Activated CD4-positive, alpha-beta T cell treated with anti-CD3 and anti-CD28 coated beads, Interleukin-2, amount 50 U/mL, for 24 hours (primary cell): ENCODE measurements around the gene TTF2.
"Not testable (repeated sequence)": the region's sequence is repeated elsewhere in the genome, so short reads cannot be mapped to it uniquely, and the experiment has no call there.

ENCODE experiments used
- DNase-seq, 2 donors: peaks; one replicate each; pipeline ENCODE4 v3.0.0-alpha.2; 2020; ENCODE audit warnings: low read depth in 1 of 2, low spot score in 1 of 2

TTF2 gene

GRCh38 chr1:117092594-117092993 is 32.5 kb downstream of the TTF2 start:
- no peak for DNase-seq

- DNase-seq: no peak
Observed at GRCh38 chr1:117093091-117093534, 33.0 kb downstream of the TTF2 start.

DNA sequence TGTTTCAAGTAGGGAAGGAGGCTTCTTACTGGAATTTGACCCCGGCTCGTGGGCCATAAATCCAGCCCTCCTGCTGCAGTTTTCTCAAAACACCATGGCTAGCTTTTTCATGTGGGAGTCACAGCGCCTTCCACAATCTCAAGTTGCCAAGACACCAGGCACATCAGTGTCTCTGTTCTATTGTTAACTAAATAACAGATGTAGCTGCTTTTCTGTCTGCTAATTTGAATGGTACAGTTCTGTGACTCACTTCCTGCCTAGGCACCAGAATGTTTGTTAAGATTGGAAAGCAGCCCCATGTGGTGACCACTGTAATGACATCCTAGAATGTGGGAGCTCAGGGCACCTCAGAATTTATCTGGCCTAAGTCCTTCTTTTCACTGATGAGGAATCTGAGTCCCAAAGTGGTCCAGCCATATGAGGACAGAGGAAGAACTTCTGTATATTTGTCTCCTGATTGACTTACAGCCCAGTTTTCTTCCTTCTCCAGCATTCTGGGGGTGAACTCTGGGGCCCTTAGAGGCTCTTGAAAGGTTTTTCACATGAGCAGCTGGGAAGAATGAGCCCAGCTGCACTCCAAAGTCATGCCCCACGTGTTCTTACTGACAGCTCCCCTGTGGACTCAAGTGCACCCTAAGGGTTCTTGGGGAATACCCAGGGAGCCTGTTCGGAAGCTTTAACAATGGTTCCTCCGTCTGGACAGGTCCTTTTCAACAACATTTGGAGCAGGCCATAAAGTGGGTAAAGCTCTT is 33.9 kb downstream of the TTF2 start:
- DNase-seq: peak in 1 of 2 donors; percentile 35

- no peak for DNase-seq
Observed at GRCh38 chr1:117094841-117095604, 34.9 kb downstream of the TTF2 start.

- no peak for DNase-seq
Observed at GRCh38 chr1:117096951-117097408, 36.9 kb downstream of the TTF2 start.

DNA sequence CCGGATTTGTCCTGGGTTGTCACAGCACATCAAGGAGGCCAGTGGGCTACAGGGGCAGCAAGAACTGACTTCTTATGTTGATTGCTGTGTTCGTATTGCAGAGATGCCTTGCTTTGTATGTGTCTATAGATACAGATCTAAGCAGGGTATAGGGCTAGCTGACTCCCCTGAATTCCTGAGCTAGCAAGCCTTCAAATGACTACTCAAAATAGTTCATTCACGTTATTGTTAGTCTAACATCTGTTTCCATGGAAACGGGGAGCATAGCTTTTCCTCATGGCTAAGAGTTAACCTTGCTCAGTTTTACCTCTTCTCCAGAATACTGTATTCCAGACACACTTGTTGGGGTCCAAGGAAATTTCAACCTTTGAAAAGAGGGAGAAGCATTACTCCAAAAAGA is 37.3 kb downstream of the TTF2 start:
- no peak for DNase-seq

- no peak for DNase-seq
Observed at GRCh38 chr1:117098287-117098890, 38.3 kb downstream of the TTF2 start.

- DNase-seq: no peak
Observed at GRCh38 chr1:117101334-117101733, 41.2 kb downstream of the TTF2 start.

DNA sequence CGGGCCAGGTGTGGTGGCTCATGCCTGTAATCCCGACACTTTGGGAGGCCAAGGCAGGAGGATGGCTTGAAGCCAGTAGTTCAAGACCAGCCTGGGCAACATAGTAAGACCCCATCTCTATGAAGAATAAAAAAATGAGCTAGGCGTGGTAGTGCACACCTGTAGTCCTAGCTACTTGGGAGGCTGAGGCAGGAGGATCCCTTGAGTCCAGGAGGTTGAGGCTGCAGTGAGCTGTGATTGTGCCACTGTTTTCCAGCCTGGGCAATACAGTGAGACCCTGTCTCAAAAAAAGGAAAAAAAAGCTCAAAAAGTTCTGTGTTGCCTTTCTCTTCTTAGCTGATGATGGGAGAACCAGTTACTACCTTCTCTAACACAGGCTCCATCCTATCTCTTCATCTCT is 41.7 kb downstream of the TTF2 start:
- not testable (repeated sequence) for DNase-seq

- DNase-seq: no peak
Observed at GRCh38 chr1:117104986-117105385, 44.9 kb downstream of the TTF2 start.

DNA sequence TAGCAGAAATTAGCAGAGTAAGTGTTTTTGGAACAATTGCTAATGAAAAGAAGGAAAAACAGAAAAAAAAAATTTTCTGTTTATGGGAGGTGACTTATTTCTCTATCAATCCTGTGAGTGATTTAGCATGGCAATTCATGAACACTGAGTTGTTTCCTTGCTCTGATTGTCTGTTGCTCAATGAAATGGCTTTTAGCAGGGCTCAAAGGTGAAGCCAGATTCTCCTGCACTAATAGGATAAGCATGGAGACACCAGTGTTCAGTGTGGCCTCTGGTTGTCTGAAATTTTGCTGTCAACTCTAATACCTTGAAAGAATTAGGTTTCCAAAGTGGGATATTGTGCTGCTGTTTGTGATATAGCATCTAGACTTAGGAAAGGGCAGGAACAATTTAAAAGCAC is 45.6 kb downstream of the TTF2 start:
- no peak for DNase-seq

DNA sequence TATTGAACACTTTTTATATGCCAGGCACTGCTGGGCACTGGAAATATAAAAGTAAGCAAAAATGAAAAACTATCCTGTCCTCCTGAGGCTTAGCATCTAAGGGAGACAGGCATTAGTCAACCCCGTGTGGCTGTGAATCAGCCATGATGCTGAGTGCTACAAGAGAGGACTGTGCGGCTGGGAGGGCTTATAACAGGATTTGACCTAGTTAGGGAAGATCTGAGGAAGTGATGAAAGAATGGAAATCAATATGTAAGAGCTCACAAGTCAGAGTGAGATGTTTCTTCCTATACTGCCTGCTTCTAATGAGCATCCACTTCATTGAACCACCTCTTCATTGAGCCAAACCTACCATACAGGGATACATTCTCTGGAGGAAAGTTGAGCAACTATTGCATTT is 46.4 kb downstream of the TTF2 start:
- DNase-seq: no peak

DNA sequence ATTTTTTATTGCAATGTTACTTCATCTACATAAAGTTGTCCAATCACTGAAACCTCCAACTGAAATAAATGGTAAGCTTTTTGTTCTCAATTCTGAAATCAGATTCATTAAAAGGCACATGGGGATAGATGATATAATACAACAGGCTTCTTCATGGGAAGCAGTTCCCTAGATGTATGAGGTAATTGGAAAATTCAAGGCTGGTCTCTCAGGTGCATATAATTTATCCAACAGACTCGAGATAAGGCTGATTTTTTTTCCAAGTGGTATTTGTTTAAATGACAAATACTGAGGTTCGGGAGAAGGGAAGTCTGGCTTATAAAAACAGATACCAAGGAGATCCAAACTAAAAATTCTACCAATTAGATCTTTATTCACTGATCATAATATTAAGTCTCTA is 47.2 kb downstream of the TTF2 start:
- no peak for DNase-seq

GRCh38 chr1:117110774-117111173 is 50.6 kb downstream of the TTF2 start:
- DNase-seq: no peak

DNA sequence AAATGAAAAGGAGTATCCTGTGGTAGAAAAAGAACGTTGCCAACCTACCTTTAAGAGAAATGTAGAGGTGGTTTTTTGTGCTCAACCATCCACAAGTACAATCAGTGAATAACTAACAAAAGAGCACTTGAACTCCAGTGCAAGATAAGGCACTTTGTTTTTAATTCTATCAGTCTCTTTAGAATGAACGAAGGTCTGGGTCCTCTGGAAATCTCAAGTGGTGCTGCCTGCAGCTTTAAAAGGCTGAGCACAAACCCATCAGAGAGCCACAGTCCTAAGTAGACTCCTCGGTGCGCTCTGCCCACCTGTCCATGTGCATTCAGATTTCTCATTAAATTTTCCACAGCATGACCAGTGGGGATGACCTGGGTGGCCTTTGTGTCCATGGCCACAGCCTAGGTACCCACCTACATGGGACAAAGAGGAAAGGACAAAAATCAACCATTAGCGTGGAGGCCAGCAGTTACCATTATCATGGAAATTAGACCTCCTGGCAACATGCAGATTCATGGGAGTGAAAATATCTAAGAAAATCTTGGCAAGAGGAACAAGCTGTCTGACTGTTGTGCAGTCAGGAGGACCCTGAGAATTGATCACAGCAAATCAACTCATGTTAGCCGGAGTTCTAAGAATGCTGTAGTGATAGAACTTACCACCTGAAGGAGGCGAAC is 52.1 kb downstream of the TTF2 start:
- no peak for DNase-seq

- DNase-seq: no peak
Observed at GRCh38 chr1:117113199-117113598, 53.1 kb downstream of the TTF2 start.

- no peak for DNase-seq
Observed at GRCh38 chr1:117114877-117115276, 54.8 kb downstream of the TTF2 start.

- no peak for DNase-seq
Observed at GRCh38 chr1:117116090-117116783, 56.1 kb downstream of the TTF2 start.

- no peak for DNase-seq
Observed at GRCh38 chr1:117116784-117117130, 56.6 kb downstream of the TTF2 start.

DNA sequence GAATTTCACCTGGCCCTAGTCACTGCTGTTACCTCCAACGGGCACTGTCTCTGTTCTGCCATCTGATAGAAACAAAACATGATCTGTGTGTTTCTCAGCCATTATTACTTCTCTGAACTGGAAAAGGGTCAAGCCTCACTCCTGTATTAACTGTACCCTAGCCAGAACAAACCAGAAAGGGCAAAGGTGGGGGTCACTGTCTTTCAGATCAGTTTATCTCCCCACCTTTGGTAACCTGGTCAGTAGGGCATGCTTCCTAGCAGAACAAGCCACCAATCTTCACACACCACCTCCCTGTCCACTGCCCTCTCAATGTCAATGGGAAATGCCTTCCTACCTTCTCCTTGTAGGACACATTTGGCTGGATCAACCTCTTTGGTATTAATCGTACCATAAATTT is 57.6 kb downstream of the TTF2 start:
- no peak for DNase-seq

DNA sequence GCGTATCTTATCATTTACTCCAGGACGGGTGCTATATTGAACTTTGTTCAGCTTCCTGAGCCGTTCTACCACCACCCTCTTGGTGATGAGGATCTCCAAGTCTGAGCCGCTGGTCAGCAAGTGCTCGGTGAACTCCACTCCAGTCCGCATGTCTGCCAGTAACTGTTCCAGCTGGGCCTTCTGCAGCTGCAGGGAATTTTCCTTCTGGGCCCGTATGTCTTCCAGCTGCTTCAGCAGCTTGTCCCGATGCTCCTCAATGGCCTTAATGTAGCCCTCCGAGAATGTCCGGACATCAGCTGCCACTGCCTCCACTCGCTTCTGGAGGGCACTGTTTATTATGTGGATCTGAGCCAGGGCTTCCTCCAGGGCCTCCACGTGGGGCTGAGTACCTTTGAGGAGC is 58.0 kb downstream of the TTF2 start:
- no peak for DNase-seq
